MM.1S (cell line): ENCODE results near the gene REEP2.

Experiments used
- EZH2 ChIP-seq: fragments of 300-600 bp; sonication (generic); optimal IDR thresholded peaks from 2 replicates; pipeline ENCODE3; 2017; ENCODE audit warnings: low read depth, mild to moderate bottlenecking, antibody characterized with exemption, low read length, mixed read lengths
- TF ChIP-seq, protein P1 (sequence below): fragments of 300-600 bp; sonication (generic); IDR thresholded peaks from 2 replicates; pipeline ENCODE4 v1.5.1; 2016; ENCODE audit warnings: antibody characterized with exemption, low read length, mixed read lengths

DNA sequence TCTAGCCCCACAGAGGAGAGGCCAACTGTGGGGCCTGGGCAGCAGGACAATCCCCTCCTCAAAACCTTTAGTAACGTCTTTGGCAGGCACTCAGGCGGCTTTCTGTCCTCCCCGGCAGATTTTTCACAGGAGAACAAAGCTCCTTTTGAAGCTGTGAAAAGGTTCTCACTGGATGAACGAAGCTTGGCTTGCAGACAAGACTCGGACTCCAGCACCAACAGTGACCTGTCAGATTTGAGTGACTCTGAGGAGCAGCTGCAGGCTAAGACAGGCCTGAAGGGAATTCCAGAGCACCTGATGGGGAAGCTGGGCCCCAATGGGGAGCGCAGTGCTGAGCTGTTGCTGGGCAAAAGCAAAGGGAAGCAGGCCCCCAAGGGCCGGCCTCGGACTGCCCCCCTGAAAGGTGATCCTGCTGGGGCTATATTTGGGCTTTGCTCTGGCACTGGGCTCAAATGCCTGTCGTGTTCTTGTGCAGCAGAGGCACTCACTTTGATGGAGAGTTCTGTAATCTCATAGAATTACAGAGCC lies 46.9 kb upstream of the REEP2 start:
- TF ChIP-seq, protein P1, sequence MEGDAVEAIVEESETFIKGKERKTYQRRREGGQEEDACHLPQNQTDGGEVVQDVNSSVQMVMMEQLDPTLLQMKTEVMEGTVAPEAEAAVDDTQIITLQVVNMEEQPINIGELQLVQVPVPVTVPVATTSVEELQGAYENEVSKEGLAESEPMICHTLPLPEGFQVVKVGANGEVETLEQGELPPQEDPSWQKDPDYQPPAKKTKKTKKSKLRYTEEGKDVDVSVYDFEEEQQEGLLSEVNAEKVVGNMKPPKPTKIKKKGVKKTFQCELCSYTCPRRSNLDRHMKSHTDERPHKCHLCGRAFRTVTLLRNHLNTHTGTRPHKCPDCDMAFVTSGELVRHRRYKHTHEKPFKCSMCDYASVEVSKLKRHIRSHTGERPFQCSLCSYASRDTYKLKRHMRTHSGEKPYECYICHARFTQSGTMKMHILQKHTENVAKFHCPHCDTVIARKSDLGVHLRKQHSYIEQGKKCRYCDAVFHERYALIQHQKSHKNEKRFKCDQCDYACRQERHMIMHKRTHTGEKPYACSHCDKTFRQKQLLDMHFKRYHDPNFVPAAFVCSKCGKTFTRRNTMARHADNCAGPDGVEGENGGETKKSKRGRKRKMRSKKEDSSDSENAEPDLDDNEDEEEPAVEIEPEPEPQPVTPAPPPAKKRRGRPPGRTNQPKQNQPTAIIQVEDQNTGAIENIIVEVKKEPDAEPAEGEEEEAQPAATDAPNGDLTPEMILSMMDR, result no peak
- no peak for TF ChIP-seq EZH2
